Skin of body (tissue), 2 donors: Measurements from ENCODE around the gene CDH4. TPM values are rescaled to one million over a fixed set of nuclear protein-coding genes. Genes with fewer than 3 reads are reported as not detected.

Experiments used
- DNase-seq: peaks from one replicate; lab custom pipeline; 2025; lab: John Stamatoyannopoulos, UW
- total RNA-seq: library from RNA; depleted of rRNA; stranded (reverse); fragments of >200 nt; gene quantifications from one replicate; pipeline ENCODE4 v1.2.3, GENCODE V29; 2014

Gene CDH4
- total RNA-seq, 1 donor from 2014 or later: 0.10 TPM

DNA sequence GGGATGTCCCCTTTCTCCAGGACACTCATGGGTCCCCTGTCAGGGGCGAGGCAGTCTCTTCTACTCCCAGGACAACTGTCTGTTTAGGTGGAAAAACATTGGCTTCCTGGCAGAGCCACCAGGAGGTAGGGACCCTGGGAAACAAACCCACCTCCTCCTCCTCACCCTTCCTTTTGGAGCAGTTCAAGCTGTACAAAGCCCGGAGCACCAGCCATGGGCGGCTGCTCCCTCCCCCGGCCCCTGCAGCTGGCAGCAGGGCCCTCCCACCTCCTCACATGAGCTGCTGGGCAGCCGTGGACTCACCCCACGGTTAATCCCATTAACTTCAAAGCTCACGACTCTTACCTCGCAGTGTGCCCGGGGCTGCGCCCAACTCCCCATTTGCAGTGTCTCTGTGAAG lies 48.6 kb downstream of the CDH4 start:
- no peak for DNase-seq

DNA sequence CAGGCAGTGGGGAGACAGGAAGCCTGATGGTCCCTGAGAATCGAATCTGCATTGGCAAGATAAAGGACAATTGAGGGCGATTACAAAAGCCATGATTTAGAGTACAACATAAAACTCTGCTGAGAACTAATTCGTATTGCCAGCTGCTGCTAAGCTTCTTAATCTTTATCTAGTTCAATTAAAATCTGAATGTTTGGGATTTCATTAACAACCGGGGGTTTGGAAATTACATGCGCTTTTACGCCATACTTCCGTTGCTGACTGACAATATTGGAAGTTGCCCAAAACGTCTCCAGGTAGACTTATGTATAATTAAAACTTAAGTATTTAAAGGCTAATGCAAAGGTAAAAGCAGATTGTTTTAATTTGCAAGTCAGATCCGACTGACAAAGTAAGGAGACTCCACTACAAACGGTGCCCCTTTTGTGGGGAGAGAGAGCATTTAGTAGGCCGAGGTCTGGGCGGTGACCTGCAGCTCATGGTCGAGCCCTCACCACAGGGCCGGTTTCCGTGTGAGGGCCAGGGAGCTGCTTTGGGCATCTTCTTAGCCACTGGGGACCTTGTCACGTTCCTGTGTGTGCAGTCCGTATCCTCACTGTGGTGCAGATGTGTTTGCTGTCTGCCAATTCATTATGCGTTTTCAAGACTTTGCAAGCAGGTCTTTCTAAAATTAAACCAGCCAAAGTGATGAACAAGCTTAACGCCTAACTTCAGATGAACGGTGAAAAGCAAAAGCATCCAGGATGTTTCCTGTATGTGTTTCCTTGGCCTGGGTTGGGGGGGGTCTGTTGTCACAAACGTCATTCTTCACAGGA lies 49.9 kb downstream of the CDH4 start:
- DNase-seq: no peak

DNA sequence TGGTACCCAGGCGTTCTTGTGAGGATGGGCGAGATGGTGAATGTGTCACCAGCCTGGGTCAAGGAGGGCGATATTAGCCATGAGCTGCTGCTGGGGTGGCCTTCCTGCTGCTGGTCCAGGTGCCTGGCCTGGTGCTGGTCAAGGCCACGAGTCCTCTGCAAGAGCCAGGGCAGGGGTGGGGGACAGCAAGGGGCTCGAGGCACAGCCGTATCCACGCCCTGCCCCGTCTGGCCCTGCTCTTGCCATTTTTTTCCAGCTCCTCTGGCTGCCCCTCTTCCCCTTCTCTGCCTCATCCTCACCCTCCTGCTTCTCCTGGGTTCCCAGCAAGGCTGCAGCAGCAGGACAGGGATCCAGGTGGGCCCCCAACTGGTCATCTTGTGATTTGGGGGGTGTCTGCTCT lies 51.2 kb downstream of the CDH4 start:
- no peak for DNase-seq

DNA sequence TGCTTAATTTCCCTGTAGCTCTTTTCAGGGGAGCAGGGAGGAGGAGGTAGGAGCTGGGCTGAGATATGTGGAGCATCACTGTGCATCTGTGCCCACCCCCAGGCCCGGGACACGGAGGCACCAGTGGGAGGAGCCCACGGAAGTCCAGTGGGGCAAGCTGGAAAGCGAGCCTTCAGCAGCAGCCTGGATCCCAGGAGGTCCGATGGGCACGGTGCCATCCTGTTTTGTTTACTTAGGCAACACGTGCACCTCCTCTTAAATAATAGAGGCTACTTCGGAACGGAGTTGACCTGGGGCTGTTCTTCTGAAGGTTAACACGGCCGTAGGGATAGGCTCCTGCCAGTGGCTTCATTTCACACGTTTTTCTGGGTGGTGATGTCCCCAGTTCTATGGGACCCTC lies 51.6 kb downstream of the CDH4 start:
- DNase-seq: no peak

DNA sequence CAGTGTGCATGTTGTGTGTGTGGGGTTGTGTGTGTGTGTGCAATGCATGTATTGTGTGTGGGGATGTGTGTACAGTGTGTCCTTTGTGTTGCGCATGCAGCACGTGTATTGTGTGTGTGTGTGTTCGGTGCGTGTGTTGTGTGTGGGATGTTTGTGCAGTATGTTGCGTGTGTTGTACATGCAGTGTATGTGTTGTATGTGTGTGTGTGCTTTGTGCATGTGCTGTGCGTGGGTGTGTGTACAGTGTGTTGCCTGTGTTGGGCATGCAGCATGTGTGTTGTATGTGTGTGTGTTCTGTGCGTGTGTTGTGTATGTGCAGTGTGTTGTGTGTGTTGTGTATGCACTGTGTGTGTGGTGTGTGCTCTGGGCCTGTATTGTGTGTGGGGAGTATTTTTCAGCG lies 52.7 kb downstream of the CDH4 start:
- no peak for DNase-seq

DNA sequence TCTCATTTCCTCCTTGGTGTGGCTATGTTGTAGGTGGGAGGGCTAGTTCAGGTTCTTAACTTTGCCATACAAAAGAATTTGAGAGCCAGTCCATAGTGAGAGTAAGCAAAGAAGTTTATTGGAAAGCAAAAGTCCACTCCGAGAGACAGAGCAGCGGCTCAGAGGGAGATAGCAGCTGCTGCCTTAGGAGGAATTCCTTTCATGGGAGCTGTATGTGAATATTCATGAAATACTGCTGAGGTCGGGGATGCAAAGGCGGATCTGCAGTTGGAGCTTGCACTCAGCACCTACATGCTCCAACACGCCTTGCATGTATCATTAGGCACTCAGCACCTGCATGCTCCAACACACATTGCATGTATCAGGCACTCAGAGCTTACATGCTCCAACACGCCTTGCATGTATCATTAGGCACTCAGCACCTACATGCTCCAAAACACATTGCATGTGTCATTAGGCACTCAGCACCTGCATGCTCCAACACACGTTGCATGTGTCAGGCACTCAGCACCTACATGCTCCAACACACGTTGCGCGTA lies 54.9 kb downstream of the CDH4 start:
- DNase-seq: no peak

DNA sequence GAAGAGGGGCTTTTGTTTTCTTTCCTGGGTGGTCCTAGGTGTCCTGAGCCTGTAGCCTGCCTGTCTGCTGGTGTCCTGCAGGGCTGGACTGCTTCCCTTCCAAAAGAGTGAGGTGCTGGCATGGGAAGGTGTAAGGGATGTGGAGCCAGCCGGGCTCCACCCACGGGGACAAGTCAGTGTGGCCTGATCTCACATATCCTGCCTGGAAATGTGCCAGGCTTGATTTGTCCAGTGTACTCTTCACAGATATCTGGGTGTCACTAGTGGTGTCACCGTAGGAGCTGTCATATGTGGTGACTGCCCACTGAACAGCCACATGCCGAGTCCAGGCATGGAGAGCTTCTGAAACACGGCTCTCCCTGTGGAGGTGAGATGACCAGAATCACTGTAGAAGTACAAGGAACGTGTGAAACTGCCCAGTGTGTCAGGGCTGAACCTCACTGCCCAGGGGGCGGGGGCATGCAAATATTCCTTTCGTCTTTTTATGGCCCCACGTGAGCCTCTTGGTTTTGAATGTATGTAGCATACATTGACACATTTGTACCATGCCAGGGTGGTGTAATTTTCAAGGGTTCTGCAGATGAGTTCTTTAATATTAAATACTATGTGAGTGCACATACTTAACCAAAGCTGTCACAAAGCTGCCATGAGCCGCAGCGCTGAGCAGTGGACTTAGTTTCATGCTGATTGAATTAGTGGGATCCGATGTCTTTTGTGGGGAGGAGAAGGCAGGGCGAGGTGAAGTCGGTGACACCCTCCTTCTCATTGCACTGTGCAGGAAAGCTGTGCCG lies 55.8 kb downstream of the CDH4 start:
- no peak for DNase-seq

DNA sequence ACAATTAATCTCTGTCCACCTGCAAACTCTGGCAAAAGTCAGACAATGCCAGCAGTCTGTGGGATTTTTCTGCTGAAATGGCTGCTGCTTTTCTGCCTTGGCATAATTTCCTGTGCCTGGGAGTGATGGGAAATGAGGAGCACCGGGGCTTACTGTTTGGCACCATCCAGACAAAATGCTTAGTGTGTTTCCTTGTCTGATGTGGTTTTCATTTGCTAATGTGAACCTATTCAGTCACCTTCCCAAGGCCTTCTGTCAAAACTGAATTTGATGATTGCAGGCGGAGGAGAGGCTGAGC lies 56.4 kb downstream of the CDH4 start:
- DNase-seq: no peak

DNA sequence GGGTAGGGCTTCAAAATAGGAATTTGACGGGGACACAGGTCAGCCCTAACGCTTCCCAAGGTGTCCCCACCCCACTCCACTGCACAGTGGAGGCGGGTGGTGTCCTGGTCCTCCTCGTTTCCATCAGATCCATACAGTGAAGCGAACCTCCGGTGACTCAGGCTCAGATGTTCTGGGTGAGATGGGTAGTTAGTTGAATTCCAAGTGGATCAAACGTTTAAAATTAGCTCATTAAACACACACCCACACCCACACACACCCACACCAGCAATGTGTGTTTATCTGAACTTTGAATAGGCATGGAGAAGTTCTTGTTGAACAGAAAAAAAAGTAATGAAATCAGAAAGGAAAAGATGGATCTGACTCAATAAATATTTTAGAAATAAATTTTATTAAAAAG lies 58.9 kb downstream of the CDH4 start:
- DNase-seq: no peak

DNA sequence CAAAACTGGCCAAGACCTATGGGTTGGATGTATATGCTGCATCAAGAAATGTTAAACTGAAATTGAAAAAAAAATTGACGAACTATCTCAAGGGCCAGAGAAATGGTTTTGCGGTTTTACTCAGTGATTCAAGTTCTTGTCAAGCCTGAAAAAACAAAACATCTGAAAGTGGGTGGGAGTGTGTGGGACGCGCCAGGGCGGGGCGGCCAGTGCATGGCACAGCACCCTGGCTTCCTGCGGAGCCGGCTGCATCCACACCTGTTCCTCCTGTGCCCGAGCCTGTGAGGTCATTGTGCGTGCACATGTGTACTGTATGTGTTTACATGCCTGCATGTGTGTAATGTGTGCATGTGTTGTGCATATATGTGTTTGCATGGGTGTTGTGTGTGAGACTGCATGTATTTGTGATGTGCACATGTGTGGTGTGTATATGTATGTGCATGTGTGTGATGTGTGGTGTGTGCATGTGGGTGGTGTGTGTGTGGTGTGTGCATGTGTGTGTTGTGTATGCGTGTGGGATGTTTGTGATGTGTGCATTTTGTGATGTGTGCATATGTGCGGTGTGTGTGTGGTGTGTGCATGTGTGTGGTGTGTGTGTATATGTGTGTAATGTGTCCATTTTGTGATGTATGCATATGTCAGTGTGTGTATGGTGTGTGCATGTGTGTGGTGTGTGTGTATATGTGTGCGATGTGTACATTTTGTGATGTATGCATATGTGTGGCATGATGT lies 59.8 kb downstream of the CDH4 start:
- DNase-seq: no peak

DNA sequence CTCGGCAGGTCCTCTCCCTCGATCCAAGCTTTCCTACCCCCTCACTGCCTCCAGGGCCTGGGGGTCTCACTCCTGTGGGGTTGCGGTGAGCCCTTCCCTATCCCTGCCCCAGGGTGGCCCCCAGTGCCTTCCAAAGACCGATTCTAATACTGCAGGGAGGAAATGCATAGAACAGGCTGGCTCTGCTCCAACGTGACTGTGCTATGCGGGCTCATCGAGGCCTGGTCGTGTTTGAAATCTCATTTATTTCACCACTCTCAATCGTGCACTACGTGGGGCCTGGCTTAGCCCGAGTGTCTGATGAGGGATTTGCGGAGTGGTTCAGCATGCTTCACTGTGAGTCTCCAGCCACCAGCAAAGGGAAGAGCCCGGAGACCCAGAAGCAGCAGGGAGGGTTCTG lies 60.9 kb downstream of the CDH4 start:
- no peak for DNase-seq

DNA sequence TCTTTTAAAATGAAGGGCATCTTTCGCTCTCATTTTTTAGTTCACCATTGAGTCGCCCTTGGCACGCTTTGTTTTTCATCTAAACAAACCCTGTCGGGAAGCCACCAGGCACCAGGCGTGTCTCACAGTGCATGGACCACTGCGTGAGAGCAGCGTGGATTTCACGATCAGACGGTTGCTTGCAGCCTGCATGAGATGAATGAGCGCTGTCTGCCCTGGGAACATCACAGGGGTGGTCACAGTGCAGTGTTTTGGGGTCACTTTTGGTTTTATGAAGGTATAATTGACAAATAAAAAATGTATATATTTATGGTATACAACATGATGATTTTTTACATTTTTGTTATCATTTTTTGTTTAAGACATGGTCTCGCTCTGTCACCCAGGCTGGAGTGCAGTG lies 61.3 kb downstream of the CDH4 start:
- no peak for DNase-seq

DNA sequence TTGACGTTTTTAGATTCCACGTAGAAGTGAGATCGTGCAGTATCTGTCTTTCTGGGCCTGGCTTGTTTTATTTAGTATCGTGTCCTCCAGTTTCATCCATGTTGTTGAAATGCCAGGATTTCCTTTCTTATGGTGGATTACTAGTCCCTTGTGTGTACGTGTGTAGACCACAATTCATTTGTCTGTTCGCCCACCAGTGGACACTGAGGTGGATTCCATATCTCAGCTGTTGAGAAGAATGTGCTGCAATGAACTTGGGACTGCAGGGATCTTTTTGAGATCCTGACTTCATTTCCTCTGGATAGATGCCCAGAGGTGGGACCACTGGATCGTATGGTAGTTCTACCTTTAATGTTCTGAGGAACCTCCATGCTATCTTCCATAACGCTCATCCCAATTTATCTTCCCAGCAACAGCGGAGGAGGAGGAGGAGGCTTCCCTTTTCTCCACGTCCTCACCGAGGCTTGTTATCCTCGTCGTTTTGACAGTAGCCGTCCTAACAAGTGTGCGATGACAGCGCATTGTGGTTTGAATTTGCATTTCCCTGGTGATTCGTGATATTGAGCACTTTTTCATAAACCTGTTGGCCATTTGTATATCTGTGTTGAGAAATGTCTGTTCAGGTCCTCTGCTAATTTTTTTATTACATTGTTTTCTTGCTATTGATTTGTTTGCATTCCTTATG lies 62.4 kb downstream of the CDH4 start:
- DNase-seq: no peak

DNA sequence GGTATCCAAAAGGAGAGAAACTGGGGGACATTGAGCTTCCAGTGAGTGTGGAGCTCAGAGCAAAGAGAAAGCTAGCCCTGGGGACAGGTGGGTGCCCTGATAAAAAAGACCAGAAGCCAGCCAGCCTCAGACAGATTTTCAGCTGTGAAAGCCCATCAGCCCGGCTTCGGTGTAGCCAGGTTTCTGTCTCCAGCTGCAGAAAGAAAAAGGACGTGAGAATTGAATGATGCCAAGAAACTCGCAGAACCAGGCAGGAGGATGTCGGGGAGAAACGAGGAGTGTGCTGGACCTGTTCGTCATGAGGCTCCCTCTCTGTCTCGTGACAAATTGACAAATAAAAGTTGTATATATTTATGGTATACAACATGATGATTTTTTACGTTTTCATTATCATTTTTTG lies 63.3 kb downstream of the CDH4 start:
- no peak for DNase-seq

DNA sequence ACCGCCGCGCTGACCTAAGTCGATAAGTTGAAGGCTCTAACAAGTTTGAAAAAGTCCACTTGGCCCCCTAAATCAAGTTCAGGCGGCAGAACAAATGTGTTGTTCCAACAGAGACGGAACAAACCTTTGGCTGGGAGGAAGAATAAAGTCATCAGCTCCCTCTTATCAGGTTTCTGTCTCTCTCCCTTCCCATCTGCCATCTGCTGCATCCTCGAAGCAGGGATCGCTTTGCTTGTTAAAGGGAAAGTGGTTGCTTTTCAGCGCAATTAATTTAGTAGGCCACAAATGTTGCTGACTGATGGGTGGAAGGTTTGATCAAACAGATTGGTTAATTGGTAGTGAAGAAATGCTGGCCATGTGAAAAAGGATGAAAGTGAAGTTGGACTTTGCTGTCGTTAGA lies 64.3 kb downstream of the CDH4 start:
- no peak for DNase-seq

DNA sequence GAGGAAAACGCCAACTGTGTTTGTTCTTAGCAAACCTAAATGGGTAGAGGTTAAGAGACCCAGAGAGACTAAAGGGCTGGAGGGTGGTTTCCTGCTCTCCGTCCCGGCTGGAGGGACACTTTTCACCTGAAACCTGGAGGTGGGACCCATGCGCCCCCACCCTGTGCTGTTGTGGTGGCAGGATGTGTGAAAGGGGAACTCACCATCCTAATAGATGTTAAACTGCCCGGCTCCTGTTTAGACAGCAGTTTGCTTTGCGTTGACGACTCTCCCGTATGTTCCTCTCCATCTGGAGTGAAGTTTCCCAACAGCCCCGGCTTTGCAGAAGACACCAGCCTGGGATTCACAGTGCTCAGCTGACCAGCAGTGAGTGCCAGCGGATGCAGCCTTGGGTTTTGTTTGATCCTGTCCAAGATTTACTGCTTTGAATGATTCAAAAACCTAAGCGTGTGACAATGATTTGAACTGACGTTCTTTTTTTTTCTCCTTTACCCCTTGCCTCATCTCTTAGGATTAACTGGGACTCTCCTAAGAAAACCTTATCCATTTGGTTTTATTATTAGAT lies 66.0 kb downstream of the CDH4 start:
- DNase-seq: no peak

DNA sequence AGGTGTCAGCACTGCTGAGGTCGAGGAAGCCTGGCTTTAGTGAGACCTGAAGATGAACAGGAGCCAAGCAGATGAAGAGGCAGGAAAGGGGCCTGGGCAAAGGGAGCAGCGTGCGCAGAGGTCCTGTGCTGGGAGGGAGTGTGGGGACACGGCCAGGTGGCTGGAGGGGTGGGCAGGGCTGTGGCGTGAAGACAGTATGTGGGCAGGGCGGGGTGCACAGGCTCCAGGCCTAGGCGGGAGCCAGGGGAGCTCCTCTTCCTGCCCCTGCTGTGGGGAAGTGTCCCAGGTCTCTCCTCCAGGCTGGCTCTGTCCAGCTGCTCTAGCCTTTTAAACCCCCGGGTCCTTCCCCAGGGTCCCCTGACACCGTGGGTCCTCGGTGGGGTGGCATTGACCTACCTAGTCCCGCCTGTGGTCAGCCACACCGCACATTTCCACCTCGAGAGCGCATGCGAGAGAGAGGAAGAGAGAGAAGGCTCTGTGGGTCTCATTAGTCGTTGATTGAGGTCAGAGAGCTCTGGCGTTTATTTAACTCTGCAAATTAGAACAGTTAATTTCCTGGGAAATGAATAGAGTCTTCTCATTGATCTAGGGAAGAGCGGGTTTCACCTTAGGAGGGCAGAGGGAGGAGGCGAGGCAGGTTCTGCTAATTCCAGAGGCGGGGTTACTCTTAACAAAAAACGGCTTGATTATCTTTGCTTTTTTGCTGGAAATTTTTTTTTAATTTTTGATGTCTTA lies 68.8 kb downstream of the CDH4 start:
- DNase-seq: no peak

DNA sequence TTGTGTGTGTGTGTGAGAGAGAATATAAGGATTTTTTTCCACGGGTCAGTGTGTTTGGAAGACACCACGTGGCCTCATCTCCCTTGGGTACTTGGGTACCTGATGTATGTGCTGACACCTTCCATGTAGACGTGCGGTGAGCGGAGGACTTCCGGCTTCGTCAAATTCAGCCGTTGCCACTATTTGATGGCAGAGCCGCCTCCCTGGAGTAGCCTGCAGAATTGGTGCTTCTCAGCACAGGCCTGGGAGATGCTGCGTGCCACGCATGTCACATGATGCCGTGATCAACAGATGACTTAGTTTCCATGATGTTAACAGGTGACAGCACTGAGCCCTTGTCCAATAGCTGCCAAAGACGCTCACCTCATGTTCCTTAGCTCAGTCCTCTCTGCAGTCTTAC lies 69.4 kb downstream of the CDH4 start:
- DNase-seq: no peak

DNA sequence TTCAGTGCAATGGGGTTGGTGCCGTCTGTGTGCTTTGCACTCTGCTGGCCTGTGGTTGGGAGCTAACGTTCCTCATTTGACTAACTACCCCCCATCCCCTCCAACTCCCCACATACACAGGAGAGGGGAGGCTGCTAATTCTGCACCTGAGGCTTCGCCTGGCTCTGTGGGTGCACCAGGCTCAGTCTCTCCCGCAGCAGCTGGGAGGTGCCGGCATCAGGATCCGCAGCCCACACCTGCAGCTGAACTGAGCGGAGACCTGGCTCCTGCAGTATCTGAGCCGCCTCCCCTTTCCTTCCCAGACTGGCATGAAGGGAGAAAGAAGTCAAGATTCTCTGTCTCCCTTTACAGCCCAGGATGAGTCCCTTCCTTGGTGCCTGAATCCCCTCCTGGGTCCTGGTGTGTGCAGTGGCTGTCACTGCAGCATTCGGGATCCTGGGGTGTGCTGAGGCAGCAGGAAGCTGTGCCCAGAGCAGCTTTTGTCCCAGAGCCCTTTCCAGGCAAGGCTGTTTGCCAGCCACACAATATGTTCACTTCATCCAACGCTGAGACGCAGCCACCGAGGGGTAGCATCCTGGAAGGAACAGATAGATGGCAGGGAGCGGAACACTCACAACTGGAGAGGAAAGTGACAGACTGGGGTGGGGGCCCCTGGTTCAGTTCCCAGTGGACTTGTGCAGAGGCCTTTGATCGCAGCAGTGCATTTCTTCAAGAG lies 70.2 kb downstream of the CDH4 start:
- DNase-seq: no peak

DNA sequence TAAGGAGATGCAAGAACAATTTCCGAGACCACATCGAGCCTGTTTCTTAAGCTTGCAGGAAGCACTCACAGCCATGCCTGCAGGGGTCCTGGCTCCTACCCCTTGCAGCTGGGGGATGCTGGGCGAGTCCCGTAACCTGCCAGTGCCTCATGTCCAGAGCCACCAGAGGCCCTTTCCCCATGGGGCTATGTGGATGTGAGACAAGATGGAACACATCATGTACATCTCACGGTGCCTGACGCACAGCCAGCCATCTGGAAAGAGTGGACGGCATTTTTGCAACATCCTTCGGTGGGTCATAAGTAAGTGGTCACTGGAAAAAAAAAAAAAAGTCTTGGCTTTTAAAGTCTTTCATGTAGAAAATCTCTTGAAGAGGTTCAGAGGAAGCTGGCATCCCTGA lies 72.8 kb downstream of the CDH4 start:
- DNase-seq: no peak
